ENCODE data around the gene DOCK7.

DOCK7 gene

DNA sequence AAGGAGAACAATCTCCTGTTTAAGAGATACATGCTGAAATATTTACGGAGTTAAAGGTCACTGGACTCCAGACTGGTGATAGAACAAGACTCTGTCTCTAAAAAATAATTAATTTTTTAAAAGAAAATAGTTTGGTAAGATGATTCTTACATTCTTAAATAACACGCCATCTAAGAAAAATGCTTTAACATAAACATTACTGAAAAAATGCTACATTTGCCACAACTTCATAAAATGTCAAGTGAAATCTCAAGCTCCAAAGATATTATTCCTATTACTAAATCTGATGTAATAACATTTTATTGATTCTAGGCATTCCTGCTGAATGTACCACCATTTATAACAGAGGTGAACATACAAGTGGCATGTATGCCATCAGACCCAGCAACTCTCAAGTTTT is 86.7 kb downstream of the DOCK7 start:
- Mint-ChIP-seq H3K4me3 (no peak overlapping the region), H3K27me3 (ENCODE audit: low read depth, poor library complexity) (no peaks in the 10 kb centered on the region), H3K4me1 (no peaks in the 10 kb centered on the region), H3K9me3 (no peaks in the 10 kb centered on the region), H3K27ac (no peak overlapping the region), H3K36me3 (ENCODE audit: low read depth) (peaks cover 5% of the 10 kb centered on the region)
- DNase-seq: no peak
- TF ChIP-seq, protein P1, sequence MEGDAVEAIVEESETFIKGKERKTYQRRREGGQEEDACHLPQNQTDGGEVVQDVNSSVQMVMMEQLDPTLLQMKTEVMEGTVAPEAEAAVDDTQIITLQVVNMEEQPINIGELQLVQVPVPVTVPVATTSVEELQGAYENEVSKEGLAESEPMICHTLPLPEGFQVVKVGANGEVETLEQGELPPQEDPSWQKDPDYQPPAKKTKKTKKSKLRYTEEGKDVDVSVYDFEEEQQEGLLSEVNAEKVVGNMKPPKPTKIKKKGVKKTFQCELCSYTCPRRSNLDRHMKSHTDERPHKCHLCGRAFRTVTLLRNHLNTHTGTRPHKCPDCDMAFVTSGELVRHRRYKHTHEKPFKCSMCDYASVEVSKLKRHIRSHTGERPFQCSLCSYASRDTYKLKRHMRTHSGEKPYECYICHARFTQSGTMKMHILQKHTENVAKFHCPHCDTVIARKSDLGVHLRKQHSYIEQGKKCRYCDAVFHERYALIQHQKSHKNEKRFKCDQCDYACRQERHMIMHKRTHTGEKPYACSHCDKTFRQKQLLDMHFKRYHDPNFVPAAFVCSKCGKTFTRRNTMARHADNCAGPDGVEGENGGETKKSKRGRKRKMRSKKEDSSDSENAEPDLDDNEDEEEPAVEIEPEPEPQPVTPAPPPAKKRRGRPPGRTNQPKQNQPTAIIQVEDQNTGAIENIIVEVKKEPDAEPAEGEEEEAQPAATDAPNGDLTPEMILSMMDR (IDR thresholded peaks at IDR 0.05): no peak

DNA sequence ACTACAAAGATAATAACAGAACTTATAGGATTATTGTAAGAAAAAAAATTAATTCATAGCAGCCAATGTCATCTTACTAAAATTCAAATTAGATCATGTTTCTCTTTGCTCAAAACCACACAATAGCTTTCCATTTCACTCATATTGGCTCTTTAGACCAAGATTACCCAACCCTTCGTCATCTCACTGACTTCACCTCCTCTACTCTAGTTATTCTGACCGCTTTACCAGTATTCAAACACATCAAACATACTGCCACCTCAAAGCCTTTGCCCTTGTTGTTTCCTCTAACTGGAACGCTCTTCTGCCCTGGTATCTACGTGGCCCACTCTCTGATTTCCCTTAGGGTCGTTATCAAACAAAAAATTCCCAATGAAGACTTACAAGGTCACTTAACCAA is 89.1 kb downstream of the DOCK7 start:
- H3K27me3 Mint-ChIP-seq (ENCODE audit: low read depth, poor library complexity): no peaks in the 10 kb centered on the region
- H3K4me1 Mint-ChIP-seq: no peaks in the 10 kb centered on the region
- peaks cover 5% of the 10 kb centered on the region for H3K36me3 Mint-ChIP-seq (ENCODE audit: low read depth)
- no peak overlapping the region for H3K4me3 Mint-ChIP-seq
- TF ChIP-seq, protein P1 (IDR thresholded peaks at IDR 0.05): no peak
- peak overlapping the region; percentile 27 for H3K27ac Mint-ChIP-seq
- no peak for DNase-seq
- no peaks in the 10 kb centered on the region for H3K9me3 Mint-ChIP-seq

- H3K27ac Mint-ChIP-seq: no peak within 1 kb of the TSS
- H3K27me3 Mint-ChIP-seq (ENCODE audit: low read depth, poor library complexity): no peaks in the 10 kb centered on the region
- peaks cover 5% of the 10 kb centered on the region for H3K36me3 Mint-ChIP-seq (ENCODE audit: low read depth)
- H3K4me1 Mint-ChIP-seq: no peaks in the 10 kb centered on the region
- H3K9me3 Mint-ChIP-seq: no peaks in the 10 kb centered on the region
- TF ChIP-seq, protein P1 (IDR thresholded peaks at IDR 0.05): no peak
- H3K4me3 Mint-ChIP-seq: no peak within 1 kb of the TSS
- no peak for DNase-seq
Observed at GRCh38 chr1:62597281-62597680, 90.9 kb downstream of the DOCK7 start, which contains the start of gene ANGPTL3. Gene ANGPTL3 (plus strand): TSS chr1:62597520. CDS start chr1:62597567, 47 bp downstream.

DNA sequence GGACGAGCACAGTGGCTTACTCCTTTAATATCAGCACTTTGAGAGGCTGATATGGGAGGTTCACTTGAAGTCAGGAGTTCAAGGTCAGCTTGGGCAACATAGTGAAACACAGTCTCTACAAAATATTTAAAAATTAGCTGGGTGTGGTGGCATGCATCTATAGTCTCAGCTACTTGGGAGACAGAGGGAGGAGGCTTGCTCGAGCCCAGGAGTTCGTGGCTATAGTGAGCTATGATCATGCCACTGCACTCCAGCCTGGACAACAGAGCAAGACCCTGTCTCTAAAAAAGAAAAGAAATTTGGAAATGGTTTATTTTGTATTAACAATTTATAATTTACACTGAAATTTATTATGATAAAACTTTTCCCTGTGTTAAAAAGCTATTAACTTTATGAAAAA is 92.5 kb downstream of the DOCK7 start:
- no peak overlapping the region for H3K4me3 Mint-ChIP-seq
- no peaks in the 10 kb centered on the region for H3K27me3 Mint-ChIP-seq (ENCODE audit: low read depth, poor library complexity)
- no peaks in the 10 kb centered on the region for H3K9me3 Mint-ChIP-seq
- no peak overlapping the region for H3K27ac Mint-ChIP-seq
- no peaks in the 10 kb centered on the region for H3K4me1 Mint-ChIP-seq
- TF ChIP-seq, protein P1 (IDR thresholded peaks at IDR 0.05): no peak
- DNase-seq: no peak
- H3K36me3 Mint-ChIP-seq (ENCODE audit: low read depth): peaks cover 19% of the 10 kb centered on the region

- no peaks in the 10 kb centered on the region for H3K27me3 Mint-ChIP-seq (ENCODE audit: low read depth, poor library complexity)
- H3K4me3 Mint-ChIP-seq: no peak overlapping the region
- peaks cover 32% of the 10 kb centered on the region for H3K36me3 Mint-ChIP-seq (ENCODE audit: low read depth)
- no peak for DNase-seq
- TF ChIP-seq, protein P1 (IDR thresholded peaks at IDR 0.05): no peak
- no peaks in the 10 kb centered on the region for H3K9me3 Mint-ChIP-seq
- no peaks in the 10 kb centered on the region for H3K4me1 Mint-ChIP-seq
- no peak overlapping the region for H3K27ac Mint-ChIP-seq
Observed at GRCh38 chr1:62593825-62594394, 94.3 kb downstream of the DOCK7 start.

- TF ChIP-seq, protein P1 (IDR thresholded peaks at IDR 0.05): no peak
- Mint-ChIP-seq H3K27me3 (ENCODE audit: low read depth, poor library complexity) (no peaks in the 10 kb centered on the region), H3K4me1 (no peaks in the 10 kb centered on the region), H3K36me3 (ENCODE audit: low read depth) (peaks cover 27% of the 10 kb centered on the region), H3K4me3 (no peak overlapping the region), H3K27ac (no peak overlapping the region), H3K9me3 (no peaks in the 10 kb centered on the region)
- DNase-seq: no peak
Observed at GRCh38 chr1:62590970-62591368, 97.2 kb downstream of the DOCK7 start.

Data from nephron progenitor cell (in vitro differentiated cells).